ENCODE data around the gene REG1B. TPM values are rescaled to one million over a fixed set of nuclear protein-coding genes. Genes with fewer than 3 reads are reported as not detected.

Gene REG1B
- total RNA-seq, 1 donor from 2014 or later: not detected

DNA sequence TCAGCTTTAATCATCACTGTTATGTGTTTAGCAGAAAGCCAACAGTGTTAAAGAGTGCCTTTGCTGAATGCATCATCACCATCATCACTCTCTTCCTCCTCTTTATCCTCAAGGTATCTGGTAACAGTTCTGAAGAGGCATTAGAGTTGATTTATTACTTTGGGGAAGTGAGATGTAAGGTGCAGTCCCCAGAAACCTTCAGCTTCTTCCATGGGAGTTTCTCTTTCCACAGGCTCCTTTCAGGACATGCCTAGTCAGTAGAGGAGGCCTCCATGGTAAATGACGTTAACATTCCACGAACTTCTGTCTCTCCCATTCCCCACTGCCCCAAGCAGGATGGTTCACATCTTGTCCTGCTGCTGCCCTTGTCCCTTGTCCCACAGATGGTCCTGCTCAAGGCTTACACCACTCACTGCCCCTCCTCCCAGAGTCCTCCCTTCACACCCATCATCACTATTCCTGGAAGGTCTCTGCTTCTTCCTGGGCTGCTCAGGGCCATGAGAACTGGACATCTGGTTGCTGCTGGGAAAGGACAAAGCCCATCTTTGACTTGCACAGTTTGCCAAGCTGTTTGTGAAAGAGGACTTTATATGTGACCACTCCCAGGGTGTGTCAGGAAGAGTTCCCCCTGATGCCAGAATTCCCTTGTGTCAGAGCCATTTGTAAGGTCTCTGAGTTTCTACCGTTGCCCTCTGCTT lies 27.2 kb upstream of the REG1B start:
- TF ChIP-seq, protein P1, sequence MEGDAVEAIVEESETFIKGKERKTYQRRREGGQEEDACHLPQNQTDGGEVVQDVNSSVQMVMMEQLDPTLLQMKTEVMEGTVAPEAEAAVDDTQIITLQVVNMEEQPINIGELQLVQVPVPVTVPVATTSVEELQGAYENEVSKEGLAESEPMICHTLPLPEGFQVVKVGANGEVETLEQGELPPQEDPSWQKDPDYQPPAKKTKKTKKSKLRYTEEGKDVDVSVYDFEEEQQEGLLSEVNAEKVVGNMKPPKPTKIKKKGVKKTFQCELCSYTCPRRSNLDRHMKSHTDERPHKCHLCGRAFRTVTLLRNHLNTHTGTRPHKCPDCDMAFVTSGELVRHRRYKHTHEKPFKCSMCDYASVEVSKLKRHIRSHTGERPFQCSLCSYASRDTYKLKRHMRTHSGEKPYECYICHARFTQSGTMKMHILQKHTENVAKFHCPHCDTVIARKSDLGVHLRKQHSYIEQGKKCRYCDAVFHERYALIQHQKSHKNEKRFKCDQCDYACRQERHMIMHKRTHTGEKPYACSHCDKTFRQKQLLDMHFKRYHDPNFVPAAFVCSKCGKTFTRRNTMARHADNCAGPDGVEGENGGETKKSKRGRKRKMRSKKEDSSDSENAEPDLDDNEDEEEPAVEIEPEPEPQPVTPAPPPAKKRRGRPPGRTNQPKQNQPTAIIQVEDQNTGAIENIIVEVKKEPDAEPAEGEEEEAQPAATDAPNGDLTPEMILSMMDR (IDR thresholded peaks at IDR 0.05): no peak
- no peaks in the 10 kb centered on the region for H3K4me1 Mint-ChIP-seq (ENCODE audit: low read depth)

DNA sequence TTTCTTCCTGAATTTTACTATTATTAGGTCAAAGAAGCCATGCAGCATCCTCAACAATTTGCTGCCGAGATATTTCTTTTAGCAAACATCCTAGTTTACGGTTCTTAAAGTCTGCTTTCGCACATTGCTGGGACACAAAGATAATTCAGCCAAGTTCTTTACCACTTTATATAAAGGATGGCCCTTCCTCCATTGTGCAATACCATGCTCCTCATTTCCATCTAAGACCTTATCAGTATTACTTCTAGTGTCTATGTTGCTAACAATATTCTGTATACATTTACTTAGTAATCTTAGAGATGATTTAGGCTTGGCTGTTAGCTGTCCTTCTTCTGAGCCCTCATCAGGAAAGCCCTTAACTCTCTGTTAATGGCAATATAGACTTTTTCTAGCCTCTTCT lies 24.5 kb upstream of the REG1B start:
- Mint-ChIP-seq H3K4me1 (ENCODE audit: low read depth) (no peaks in the 10 kb centered on the region), H3K27me3 (ENCODE audit: low read depth) (no peaks in the 10 kb centered on the region), H3K9me3 (ENCODE audit: low read depth) (peaks cover 2% of the 10 kb centered on the region), H3K4me3 (ENCODE audit: unreplicated experiment) (no peak overlapping the region), H3K36me3 (ENCODE audit: low read depth) (no peaks in the 10 kb centered on the region), H3K27ac (ENCODE audit: unreplicated experiment) (no peak overlapping the region)
- no peak for DNase-seq (ENCODE audit: low spot score)
- TF ChIP-seq, protein P1 (IDR thresholded peaks at IDR 0.05): no peak

More for the DNA sequence above, 27.2 kb upstream of the REG1B start:
- no peaks in the 10 kb centered on the region for H3K36me3 Mint-ChIP-seq (ENCODE audit: low read depth)
- H3K9me3 Mint-ChIP-seq (ENCODE audit: low read depth): peaks cover 2% of the 10 kb centered on the region
- H3K4me3 Mint-ChIP-seq (ENCODE audit: unreplicated experiment): no peak overlapping the region
- no peak for DNase-seq (ENCODE audit: low spot score)
- H3K27ac Mint-ChIP-seq (ENCODE audit: unreplicated experiment): no peak overlapping the region
- no peaks in the 10 kb centered on the region for H3K27me3 Mint-ChIP-seq (ENCODE audit: low read depth)

DNA sequence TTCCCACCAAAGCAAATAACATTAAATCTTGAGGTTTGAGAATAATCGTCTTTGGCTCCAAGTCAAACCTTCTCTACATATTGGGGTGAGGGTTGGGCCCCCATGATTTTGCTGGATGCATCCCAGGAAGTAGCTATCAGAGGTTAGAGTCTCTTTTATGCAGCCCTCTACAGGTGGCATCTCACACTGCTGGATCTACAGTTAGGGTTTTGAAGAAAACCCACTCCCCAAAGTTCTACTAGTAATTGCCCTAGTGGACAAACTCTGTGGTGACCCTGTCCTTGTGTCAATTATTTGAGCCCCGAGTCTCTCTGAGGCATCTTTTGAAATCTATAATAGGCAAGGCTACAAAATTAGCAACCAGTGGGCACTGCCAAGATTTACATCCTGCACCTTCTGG lies 17.5 kb upstream of the REG1B start:
- peaks cover 16% of the 10 kb centered on the region for H3K9me3 Mint-ChIP-seq (ENCODE audit: low read depth)
- H3K36me3 Mint-ChIP-seq (ENCODE audit: low read depth): no peaks in the 10 kb centered on the region

DNA sequence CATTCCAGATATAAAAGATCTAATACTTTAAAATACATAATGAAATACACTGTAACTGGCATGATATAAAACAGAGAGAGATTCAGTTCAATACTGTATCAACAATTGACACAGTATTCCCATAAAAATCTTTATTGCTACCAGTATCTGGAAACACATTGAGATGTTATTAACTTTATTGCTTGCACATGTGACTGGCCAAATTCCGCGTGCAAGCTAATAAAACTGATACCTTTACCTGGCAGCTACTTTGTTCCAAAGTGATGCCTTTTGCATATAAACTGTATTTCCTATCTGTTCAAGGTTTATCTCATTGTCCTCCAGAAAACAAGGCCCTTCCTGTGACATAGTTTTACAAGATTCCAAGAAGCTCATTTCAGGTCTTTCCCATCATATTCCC lies 15.4 kb upstream of the REG1B start:
- H3K27me3 Mint-ChIP-seq (ENCODE audit: low read depth): no peaks in the 10 kb centered on the region
- no peak overlapping the region for H3K4me3 Mint-ChIP-seq (ENCODE audit: unreplicated experiment)
- H3K27ac Mint-ChIP-seq (ENCODE audit: unreplicated experiment): no peak overlapping the region
- H3K9me3 Mint-ChIP-seq (ENCODE audit: low read depth): peaks cover 18% of the 10 kb centered on the region
- DNase-seq (ENCODE audit: low spot score): no peak
- TF ChIP-seq, protein P1 (IDR thresholded peaks at IDR 0.05): no peak
- H3K4me1 Mint-ChIP-seq (ENCODE audit: low read depth): no peaks in the 10 kb centered on the region
- H3K36me3 Mint-ChIP-seq (ENCODE audit: low read depth): no peaks in the 10 kb centered on the region

More for the DNA sequence above, 17.5 kb upstream of the REG1B start:
- Mint-ChIP-seq H3K27me3 (ENCODE audit: low read depth) (no peaks in the 10 kb centered on the region), H3K4me1 (ENCODE audit: low read depth) (no peaks in the 10 kb centered on the region), H3K4me3 (ENCODE audit: unreplicated experiment) (no peak overlapping the region), H3K27ac (ENCODE audit: unreplicated experiment) (no peak overlapping the region)
- no peak for DNase-seq (ENCODE audit: low spot score)
- TF ChIP-seq, protein P1 (IDR thresholded peaks at IDR 0.05): no peak

DNA sequence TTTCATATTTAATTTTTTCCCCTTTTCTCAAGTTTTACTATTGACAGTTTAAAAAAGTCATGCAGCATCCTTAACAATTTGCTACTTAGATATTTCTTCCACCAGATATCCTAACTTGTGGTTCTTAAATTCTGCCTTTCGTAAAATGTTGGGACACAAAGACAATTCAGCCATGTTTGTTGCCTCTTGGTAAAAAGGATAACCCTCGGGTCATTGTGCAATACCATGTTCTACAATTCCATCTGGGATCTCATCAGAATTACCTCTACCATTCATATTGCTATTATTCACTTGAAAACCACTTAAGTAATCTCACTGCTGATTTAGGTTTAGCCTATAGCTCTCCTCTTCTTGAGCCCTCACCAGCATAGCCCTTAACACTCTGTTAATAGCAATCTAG lies 13.2 kb upstream of the REG1B start:
- H3K4me3 Mint-ChIP-seq (ENCODE audit: unreplicated experiment): no peak overlapping the region
- DNase-seq (ENCODE audit: low spot score): no peak
- no peak overlapping the region for H3K27ac Mint-ChIP-seq (ENCODE audit: unreplicated experiment)
- H3K27me3 Mint-ChIP-seq (ENCODE audit: low read depth): no peaks in the 10 kb centered on the region
- H3K36me3 Mint-ChIP-seq (ENCODE audit: low read depth): no peaks in the 10 kb centered on the region
- H3K4me1 Mint-ChIP-seq (ENCODE audit: low read depth): no peaks in the 10 kb centered on the region
- TF ChIP-seq, protein P1 (IDR thresholded peaks at IDR 0.05): no peak
- H3K9me3 Mint-ChIP-seq (ENCODE audit: low read depth): peaks cover 20% of the 10 kb centered on the region

Data from chondrocyte (in vitro differentiated cells).